Gastrocnemius medialis (tissue), 4 donors: ENCODE measurements around the gene MSMB.

Source experiments
- POLR2A ChIP-seq, 2 donors: fragments of 450-650 bp; IDR thresholded peaks; one replicate each; pipeline ENCODE4 v1.6.1; 2017; ENCODE audit warnings: antibody characterized with exemption in 2 of 2, mild to moderate bottlenecking in 2 of 2, moderate library complexity in 2 of 2
- TF ChIP-seq, protein P1 (sequence below), 5 experiments: fragments of 450-650 bp in 3 of 5; fragments of 200-600 bp in 2 of 5; sonication (generic) in 2 of 5; IDR thresholded peaks in 4 of 5; conservative IDR thresholded peaks in 1 of 5; 1 replicate in 4 of 5; 2 replicates in 1 of 5; pipeline ENCODE4 v1.5.1; 2016 to 2019; ENCODE audit warnings: antibody characterized with exemption in 5 of 5, mild to moderate bottlenecking in 3 of 5, moderate library complexity in 3 of 5

DNA sequence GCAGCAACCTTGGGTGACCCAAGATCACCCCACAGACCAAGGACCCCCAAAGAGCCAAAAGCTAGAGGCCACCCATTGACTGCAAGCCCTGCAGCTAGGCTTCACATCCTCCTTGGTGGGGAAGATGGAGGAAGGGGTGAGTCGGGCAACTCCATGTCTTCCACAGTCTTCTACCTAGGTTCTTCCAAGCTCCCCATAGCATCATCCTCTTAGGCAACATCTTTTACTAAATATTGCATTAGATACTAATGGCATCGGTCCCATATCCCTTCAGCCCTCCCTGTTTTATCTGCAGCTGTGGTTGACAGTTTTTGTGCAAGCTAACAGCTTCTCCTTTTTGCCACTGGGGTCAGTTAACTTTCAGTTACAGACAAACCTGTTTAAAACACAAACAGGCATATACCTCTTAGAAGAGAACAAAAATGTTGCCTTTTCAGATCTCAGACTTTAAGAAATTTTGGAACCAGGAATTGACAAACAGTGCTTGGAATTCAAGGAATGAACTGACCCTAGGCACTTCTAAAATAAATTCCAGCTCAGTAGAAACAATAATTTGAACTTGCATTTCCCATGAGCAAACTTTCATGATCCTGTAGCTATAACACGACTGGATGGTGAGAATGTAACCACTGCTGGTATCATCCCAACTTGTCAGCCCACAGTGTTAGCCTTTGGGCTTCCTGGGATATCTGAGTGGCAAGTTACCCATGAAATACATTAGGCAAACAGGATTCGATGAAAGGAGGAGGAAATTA lies 33.9 kb upstream of the MSMB start:
- TF ChIP-seq, protein P1, sequence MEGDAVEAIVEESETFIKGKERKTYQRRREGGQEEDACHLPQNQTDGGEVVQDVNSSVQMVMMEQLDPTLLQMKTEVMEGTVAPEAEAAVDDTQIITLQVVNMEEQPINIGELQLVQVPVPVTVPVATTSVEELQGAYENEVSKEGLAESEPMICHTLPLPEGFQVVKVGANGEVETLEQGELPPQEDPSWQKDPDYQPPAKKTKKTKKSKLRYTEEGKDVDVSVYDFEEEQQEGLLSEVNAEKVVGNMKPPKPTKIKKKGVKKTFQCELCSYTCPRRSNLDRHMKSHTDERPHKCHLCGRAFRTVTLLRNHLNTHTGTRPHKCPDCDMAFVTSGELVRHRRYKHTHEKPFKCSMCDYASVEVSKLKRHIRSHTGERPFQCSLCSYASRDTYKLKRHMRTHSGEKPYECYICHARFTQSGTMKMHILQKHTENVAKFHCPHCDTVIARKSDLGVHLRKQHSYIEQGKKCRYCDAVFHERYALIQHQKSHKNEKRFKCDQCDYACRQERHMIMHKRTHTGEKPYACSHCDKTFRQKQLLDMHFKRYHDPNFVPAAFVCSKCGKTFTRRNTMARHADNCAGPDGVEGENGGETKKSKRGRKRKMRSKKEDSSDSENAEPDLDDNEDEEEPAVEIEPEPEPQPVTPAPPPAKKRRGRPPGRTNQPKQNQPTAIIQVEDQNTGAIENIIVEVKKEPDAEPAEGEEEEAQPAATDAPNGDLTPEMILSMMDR (IDR thresholded peaks at IDR 0.05 in 4 of 5, conservative IDR thresholded peaks at IDR 0.05 in 1 of 5): no peak
- no peak for TF ChIP-seq POLR2A (IDR thresholded peaks at IDR 0.05)
